Measurements from ENCODE around the gene CEP350. TPM values are rescaled to one million over a fixed set of nuclear protein-coding genes. Genes with fewer than 3 reads are reported as not detected.

CEP350 gene
- total and polyA plus RNA-seq, 2 of the 4 experiments (the other 2 are of a cell fraction) = 5.0 to 36.4 TPM

- intact Hi-C loops (cut with micrococcal nuclease) (loop anchor here (2.0 kb wide), 2 partner anchors 15 to 113 kb away; no protein-coding TSS in a partner anchor), dilution Hi-C loops (cut with HindIII; ENCODE audit: low sequenced_read_pairs, unreplicated experiment) (loop anchor here (25.0 kb wide), 1 partner anchor 119 kb away; the partner anchor contains the start of gene QSOX1), in situ Hi-C loops (cut with MboI; ENCODE audit: low sequenced_read_pairs) (no loop called here)
- ChIA-PET POLR2A (ENCODE audit: unreplicated experiment) (interaction anchor here (0.6 kb wide), 1 partner anchor 112 kb away, joined by 3 read pairs; no protein-coding TSS in a partner anchor), CTCF (interaction anchor here (1.9 kb wide), 1 partner anchor 11 kb away, joined by 5 read pairs; no protein-coding TSS in a partner anchor)
- Histone ChIP-seq H2BK5ac (ENCODE audit: low read depth, low read length, poor library complexity, severe bottlenecking) (peak overlapping the region; percentile 69), H3K36me3 (ENCODE audit: control insufficient read depth, insufficient read depth, low read length) (peaks cover 17% of the 10 kb centered on the region), H2AFZ (replicated peaks; ENCODE audit: low read length, poor library complexity) (no peak overlapping the region), H2AK5ac (ENCODE audit: low read depth, low read length) (no peak overlapping the region), H3K27me3 (ENCODE audit: control insufficient read depth, insufficient read depth, low read length) (no peaks in the 10 kb centered on the region), H3K23ac (ENCODE audit: low read depth, low read length) (no peak overlapping the region), H3K4me1 (ENCODE audit: control insufficient read depth, insufficient read depth, low read length) (peaks cover 7% of the 10 kb centered on the region), H3K4me3 (ENCODE audit: insufficient read depth, low read depth, low read length) (no peak overlapping the region), H3K14ac (replicated peaks; ENCODE audit: low read depth, low read length) (no peak overlapping the region), H3K9me3 (ENCODE audit: control insufficient read depth, insufficient read depth, low read length) (no peaks in the 10 kb centered on the region), H4K5ac (ENCODE audit: low read depth, low read length) (peak overlapping the region; percentile 5), H3K4me2 (ENCODE audit: low read depth, low read length) (no peak overlapping the region), H4K8ac (ENCODE audit: low read depth in 2 of 2, low read length in 2 of 2) (peak overlapping the region in 1 of 2 experiments; percentile 3; a peak in 1 of 4 replicates), H2BK120ac (ENCODE audit: low read depth, low read length) (no peak overlapping the region), H2BK15ac (ENCODE audit: low read depth, low read length) (no peak overlapping the region), H3K79me1 (ENCODE audit: low read depth in 1 of 2, low read length in 2 of 2) (peaks cover 6 to 9% of the 10 kb centered on the region in 2 experiments; a peak in 3 of 4 replicates), H3K27ac (ENCODE audit: insufficient read depth, low read length) (peak overlapping the region; percentile 78; the same call in 1 of the 2 replicates), H2AK9ac (replicated peaks; ENCODE audit: low read depth, low read length, poor library complexity) (no peak overlapping the region), H4K20me1 (ENCODE audit: insufficient read depth, low read length) (peaks cover 6% of the 10 kb centered on the region; the same call in 1 of the 2 replicates), H3K18ac (ENCODE audit: low read depth, low read length) (peak overlapping the region; percentile 71), H3K4ac (ENCODE audit: low read depth, low read length) (no peak overlapping the region; the same call in 1 of the 2 replicates), H3K9me1 (ENCODE audit: insufficient read depth, low read length) (peaks cover 3% of the 10 kb centered on the region), H3K9ac (ENCODE audit: low read depth, low read length) (no peak overlapping the region), H4K91ac (ENCODE audit: insufficient read depth, low read depth, low read length) (no peak overlapping the region), H2BK20ac (ENCODE audit: low read depth, low read length) (no peak overlapping the region), H3K56ac (ENCODE audit: extremely low read depth, insufficient read depth, low read length) (no peak overlapping the region)
- BruUV-seq (replicated peaks) = no TSS peak
- no peak for DNase-seq
- no peak for ATAC-seq (ENCODE audit: low read depth)
- TF ChIP-seq SMC3 (IDR thresholded peaks at IDR 0.05; ENCODE audit: low read depth, low read length) (no peak), CHD1 (IDR thresholded peaks at IDR 0.05; ENCODE audit: low read depth, low read length) (no peak), FOS (IDR thresholded peaks at IDR 0.05; ENCODE audit: low read depth, low read length) (no peak), RFX5 (IDR thresholded peaks at IDR 0.05; ENCODE audit: low read depth, low read length) (no peak), ELK1 (IDR thresholded peaks at IDR 0.05; ENCODE audit: borderline replicate concordance, low read depth, low read length) (no peak), MAZ (IDR thresholded peaks at IDR 0.05; ENCODE audit: borderline replicate concordance, low read depth, low read length) (no peak), MAFK (IDR thresholded peaks at IDR 0.05; ENCODE audit: low read depth, low read length) (no peak), BHLHE40 (IDR thresholded peaks at IDR 0.05; ENCODE audit: low read depth, low read length) (no peak), RAD21 (IDR thresholded peaks at IDR 0.05; ENCODE audit: low read length) (no peak), RCOR1 (IDR thresholded peaks at IDR 0.05; ENCODE audit: insufficient replicate concordance, low read length) (no peak), CEBPB (IDR thresholded peaks at IDR 0.05; ENCODE audit: low read depth, low read length) (no peak), MXI1 (IDR thresholded peaks at IDR 0.05; ENCODE audit: borderline replicate concordance, low read depth, low read length) (no peak), USF2 (IDR thresholded peaks at IDR 0.05; ENCODE audit: low read depth, low read length) (no peak), CTCF (conservative IDR thresholded peaks at IDR 0.05; ENCODE audit: low read depth, low read length) (no peak), POLR2A (IDR thresholded peaks at IDR 0.05; ENCODE audit: low read depth, low read length) (no peak)
Observed at GRCh38 chr1:180043785-180044184, 89.2 kb downstream of the CEP350 start.
